22Rv1 (cell line): Measurements from ENCODE around the gene CORIN.

Experiments used
- ZFX ChIP-seq: fragments of 450-650 bp; IDR thresholded peaks from 2 replicates; pipeline ENCODE4 v1.6.1; 2017; ENCODE audit warnings: antibody characterized with exemption, borderline replicate concordance
- TF ChIP-seq, protein P1 (sequence below): fragments of 450-650 bp; IDR thresholded peaks from 2 replicates; pipeline ENCODE4 v1.5.1; 2017; ENCODE audit warnings: mild to moderate bottlenecking

DNA sequence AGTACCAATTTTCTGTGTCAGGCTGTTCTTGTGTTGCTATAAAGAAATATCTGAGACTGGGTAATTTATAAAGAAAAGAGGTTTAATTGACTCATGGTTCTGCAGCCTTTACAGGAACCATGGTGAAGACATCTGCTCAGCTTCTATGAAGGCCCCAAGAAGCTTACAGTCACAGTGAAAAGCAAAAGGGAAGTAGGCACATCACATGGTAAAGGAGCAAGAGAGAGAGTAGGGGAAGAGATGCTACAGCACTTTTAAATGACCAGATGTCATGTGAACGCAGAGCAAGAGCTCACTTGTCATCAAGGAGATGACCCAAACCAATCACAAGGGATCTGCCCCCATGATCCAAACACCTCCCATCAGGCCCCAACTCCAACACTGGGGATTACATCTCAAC lies 178.5 kb downstream of the CORIN start:
- TF ChIP-seq, protein P1, sequence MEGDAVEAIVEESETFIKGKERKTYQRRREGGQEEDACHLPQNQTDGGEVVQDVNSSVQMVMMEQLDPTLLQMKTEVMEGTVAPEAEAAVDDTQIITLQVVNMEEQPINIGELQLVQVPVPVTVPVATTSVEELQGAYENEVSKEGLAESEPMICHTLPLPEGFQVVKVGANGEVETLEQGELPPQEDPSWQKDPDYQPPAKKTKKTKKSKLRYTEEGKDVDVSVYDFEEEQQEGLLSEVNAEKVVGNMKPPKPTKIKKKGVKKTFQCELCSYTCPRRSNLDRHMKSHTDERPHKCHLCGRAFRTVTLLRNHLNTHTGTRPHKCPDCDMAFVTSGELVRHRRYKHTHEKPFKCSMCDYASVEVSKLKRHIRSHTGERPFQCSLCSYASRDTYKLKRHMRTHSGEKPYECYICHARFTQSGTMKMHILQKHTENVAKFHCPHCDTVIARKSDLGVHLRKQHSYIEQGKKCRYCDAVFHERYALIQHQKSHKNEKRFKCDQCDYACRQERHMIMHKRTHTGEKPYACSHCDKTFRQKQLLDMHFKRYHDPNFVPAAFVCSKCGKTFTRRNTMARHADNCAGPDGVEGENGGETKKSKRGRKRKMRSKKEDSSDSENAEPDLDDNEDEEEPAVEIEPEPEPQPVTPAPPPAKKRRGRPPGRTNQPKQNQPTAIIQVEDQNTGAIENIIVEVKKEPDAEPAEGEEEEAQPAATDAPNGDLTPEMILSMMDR: no peak
- no peak for TF ChIP-seq ZFX
